IPS-20b (cell line): Measurements from ENCODE around the gene KIF24.
A peak's percentile ranks its signal among the peaks of the same experiment; 100 is the strongest.

ENCODE experiments used
- H3K27ac ChIP-seq: one replicate; pipeline ENCODE4 v1.5.1; 2013; ENCODE audit warnings: low read length
- H3K27me3 ChIP-seq: 2 replicates; pipeline ENCODE4 v1.6.1; 2013; ENCODE audit warnings: mild to moderate bottlenecking, low read length, inconsistent platforms; ENCODE audit not compliant: insufficient read depth
- H3K36me3 ChIP-seq: 2 replicates; pipeline ENCODE4 v1.6.1; 2013; ENCODE audit warnings: low read depth, mild to moderate bottlenecking, inconsistent platforms, low read length, moderate library complexity; ENCODE audit not compliant: insufficient read depth
- H3K4me1 ChIP-seq: 2 replicates; pipeline ENCODE4 v1.6.1; 2013; ENCODE audit warnings: mild to moderate bottlenecking, control low read depth, inconsistent platforms, low read length, moderate library complexity; ENCODE audit not compliant: insufficient read depth
- H3K4me3 ChIP-seq: 2 replicates; pipeline ENCODE4 v1.5.1; 2013; ENCODE audit warnings: mild to moderate bottlenecking, low read length, inconsistent platforms
- H3K9ac ChIP-seq: 2 replicates; pipeline ENCODE4 v1.6.1; 2013; ENCODE audit warnings: low read depth, mild to moderate bottlenecking, inconsistent platforms, low read length, moderate library complexity
- H3K9me3 ChIP-seq: 2 replicates; pipeline ENCODE4 v1.6.1; 2013; ENCODE audit warnings: mild to moderate bottlenecking, low read depth, low read length, inconsistent platforms; ENCODE audit not compliant: insufficient read depth

Gene KIF24

GRCh38 chr9:34328987-34329832 lies at the start of gene KIF24, which contains the start of gene NUDT2:
KIF24 (minus strand) TSS chr9:34329268; CDS start chr9:34311346, 17,922 bp downstream.
NUDT2 (plus strand) TSS chr9:34329569; CDS start chr9:34339040, 9,471 bp downstream.
- Histone ChIP-seq H3K9ac (peak within 1 kb of the TSS; percentile 98), H3K36me3 (no peaks in the 10 kb centered on the region), H3K27me3 (no peaks in the 10 kb centered on the region), H3K27ac (peak within 1 kb of the TSS; percentile 88), H3K4me3 (peak within 1 kb of the TSS; percentile 97), H3K9me3 (no peaks in the 10 kb centered on the region), H3K4me1 (peaks cover 6% of the 10 kb centered on the region)

GRCh38 chr9:34378376-34379060 lies 49.5 kb upstream of the KIF24 start:
- H3K27ac ChIP-seq: no peak overlapping the region
- H3K4me3 ChIP-seq: no peak overlapping the region
- no peaks in the 10 kb centered on the region for H3K36me3 ChIP-seq
- no peak overlapping the region for H3K9ac ChIP-seq
- H3K4me1 ChIP-seq: peaks cover 16% of the 10 kb centered on the region
- no peaks in the 10 kb centered on the region for H3K9me3 ChIP-seq
- H3K27me3 ChIP-seq: peaks cover 73% of the 10 kb centered on the region

GRCh38 chr9:34377404-34377746 lies 48.3 kb upstream of the KIF24 start:
- Histone ChIP-seq H3K4me3 (peak overlapping the region; percentile 88), H3K4me1 (peaks cover 16% of the 10 kb centered on the region), H3K27ac (no peak overlapping the region), H3K9ac (peak overlapping the region; percentile 55; the same call in 1 of the 2 replicates), H3K36me3 (no peaks in the 10 kb centered on the region), H3K9me3 (no peaks in the 10 kb centered on the region), H3K27me3 (peaks cover 62% of the 10 kb centered on the region)

- peak within 1 kb of the TSS; percentile 88 for H3K4me3 ChIP-seq
- no peak within 1 kb of the TSS for H3K27ac ChIP-seq
- H3K36me3 ChIP-seq: no peaks in the 10 kb centered on the region
- peaks cover 16% of the 10 kb centered on the region for H3K4me1 ChIP-seq
- H3K9me3 ChIP-seq: no peaks in the 10 kb centered on the region
- peak within 1 kb of the TSS; percentile 59; the same call in 1 of the 2 replicates for H3K9ac ChIP-seq
- H3K27me3 ChIP-seq: peaks cover 56% of the 10 kb centered on the region
Observed at GRCh38 chr9:34376596-34377403, 47.7 kb upstream of the KIF24 start, which contains the start of gene MYORG. MYORG (minus strand) TSS chr9:34376898; CDS start chr9:34372943, 3,955 bp downstream.

- Histone ChIP-seq H3K36me3 (no peaks in the 10 kb centered on the region), H3K9ac (peak overlapping the region; percentile 59; the same call in 1 of the 2 replicates), H3K4me1 (peaks cover 16% of the 10 kb centered on the region), H3K9me3 (no peaks in the 10 kb centered on the region), H3K27me3 (peaks cover 48% of the 10 kb centered on the region), H3K4me3 (peak overlapping the region; percentile 88), H3K27ac (no peak overlapping the region)
Observed at GRCh38 chr9:34375901-34376595, 47.0 kb upstream of the KIF24 start.

GRCh38 chr9:34374905-34375552 lies 46.0 kb upstream of the KIF24 start:
- Histone ChIP-seq H3K36me3 (no peaks in the 10 kb centered on the region), H3K4me1 (peaks cover 13% of the 10 kb centered on the region), H3K9me3 (no peaks in the 10 kb centered on the region), H3K9ac (0 out of 2 replicates have a peak overlapping the region, but pooled peaks have one; percentile 21), H3K27ac (no peak overlapping the region), H3K4me3 (peak overlapping the region; percentile 88), H3K27me3 (peaks cover 38% of the 10 kb centered on the region)

- Histone ChIP-seq H3K9ac (no peak overlapping the region), H3K4me3 (no peak overlapping the region), H3K27me3 (peaks cover 31% of the 10 kb centered on the region), H3K4me1 (peaks cover 13% of the 10 kb centered on the region), H3K9me3 (no peaks in the 10 kb centered on the region), H3K36me3 (no peaks in the 10 kb centered on the region), H3K27ac (no peak overlapping the region)
Observed at GRCh38 chr9:34374339-34374738, 45.3 kb upstream of the KIF24 start.

- Histone ChIP-seq H3K9me3 (no peaks in the 10 kb centered on the region), H3K9ac (no peak overlapping the region), H3K36me3 (no peaks in the 10 kb centered on the region), H3K4me1 (peaks cover 13% of the 10 kb centered on the region), H3K27me3 (peaks cover 25% of the 10 kb centered on the region), H3K27ac (no peak overlapping the region), H3K4me3 (no peak overlapping the region)
Observed at GRCh38 chr9:34373749-34374148, 44.7 kb upstream of the KIF24 start.

- Histone ChIP-seq H3K27me3 (peaks cover 16% of the 10 kb centered on the region), H3K9me3 (no peaks in the 10 kb centered on the region; the same call in 1 of the 2 replicates), H3K27ac (no peak overlapping the region), H3K4me1 (peaks cover 13% of the 10 kb centered on the region), H3K4me3 (no peak overlapping the region), H3K9ac (no peak overlapping the region), H3K36me3 (no peaks in the 10 kb centered on the region)
Observed at GRCh38 chr9:34372467-34373011, 43.5 kb upstream of the KIF24 start.

GRCh38 chr9:34371886-34372466 lies 42.9 kb upstream of the KIF24 start:
- no peak overlapping the region for H3K27ac ChIP-seq
- H3K4me3 ChIP-seq: no peak overlapping the region
- H3K27me3 ChIP-seq: peaks cover 16% of the 10 kb centered on the region
- no peaks in the 10 kb centered on the region for H3K36me3 ChIP-seq
- H3K9me3 ChIP-seq: no peaks in the 10 kb centered on the region; the same call in 1 of the 2 replicates
- H3K9ac ChIP-seq: no peak overlapping the region
- peaks cover 13% of the 10 kb centered on the region for H3K4me1 ChIP-seq
